ENCODE results near the gene IPO7.

DNA sequence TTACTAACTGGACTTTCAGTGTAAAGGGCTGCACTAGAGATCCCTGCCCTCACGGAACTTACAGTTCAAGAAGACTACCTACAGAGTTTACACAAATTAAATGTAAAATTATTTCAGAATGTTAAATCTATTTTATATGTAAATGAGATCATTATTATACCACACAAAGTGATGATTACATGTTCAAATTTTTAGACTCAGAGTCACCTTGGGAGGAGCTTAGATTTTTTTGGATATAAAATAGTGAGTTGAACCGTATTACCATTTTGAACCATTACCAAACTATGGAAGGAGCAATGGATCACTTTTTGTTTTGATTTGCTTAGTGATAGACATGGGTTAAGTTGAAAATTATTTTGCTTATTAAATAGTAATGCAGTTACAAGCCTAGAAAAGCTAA is 1.6 kb downstream of the IPO7 start:
- TF ChIP-seq, protein P1, sequence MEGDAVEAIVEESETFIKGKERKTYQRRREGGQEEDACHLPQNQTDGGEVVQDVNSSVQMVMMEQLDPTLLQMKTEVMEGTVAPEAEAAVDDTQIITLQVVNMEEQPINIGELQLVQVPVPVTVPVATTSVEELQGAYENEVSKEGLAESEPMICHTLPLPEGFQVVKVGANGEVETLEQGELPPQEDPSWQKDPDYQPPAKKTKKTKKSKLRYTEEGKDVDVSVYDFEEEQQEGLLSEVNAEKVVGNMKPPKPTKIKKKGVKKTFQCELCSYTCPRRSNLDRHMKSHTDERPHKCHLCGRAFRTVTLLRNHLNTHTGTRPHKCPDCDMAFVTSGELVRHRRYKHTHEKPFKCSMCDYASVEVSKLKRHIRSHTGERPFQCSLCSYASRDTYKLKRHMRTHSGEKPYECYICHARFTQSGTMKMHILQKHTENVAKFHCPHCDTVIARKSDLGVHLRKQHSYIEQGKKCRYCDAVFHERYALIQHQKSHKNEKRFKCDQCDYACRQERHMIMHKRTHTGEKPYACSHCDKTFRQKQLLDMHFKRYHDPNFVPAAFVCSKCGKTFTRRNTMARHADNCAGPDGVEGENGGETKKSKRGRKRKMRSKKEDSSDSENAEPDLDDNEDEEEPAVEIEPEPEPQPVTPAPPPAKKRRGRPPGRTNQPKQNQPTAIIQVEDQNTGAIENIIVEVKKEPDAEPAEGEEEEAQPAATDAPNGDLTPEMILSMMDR (conservative IDR thresholded peaks at IDR 0.05; ENCODE audit: low read length) = no peak
- no peak for TF ChIP-seq EZH2phosphoT487 (IDR thresholded peaks at IDR 0.05; ENCODE audit: borderline replicate concordance)
